Lower lobe of right lung (tissue), 2 donors: ENCODE results near the gene CCDC3. TPM values are rescaled to one million over a fixed set of nuclear protein-coding genes. Genes with fewer than 3 reads are reported as not detected.

ENCODE experiments used
- ATAC-seq, 2 donors: fragments of 200-7000 bp; cut with Tn5 transposase; one replicate each; pipeline ENCODE4 v1.9.1; 2020 to 2022; ENCODE audit warnings: mild to moderate bottlenecking in 2 of 2, moderate library complexity in 2 of 2
- DNase-seq: peaks from one replicate; pipeline ENCODE4 v3.0.0-alpha.2; 2020
- H3K27ac ChIP-seq: fragments of 200-600 bp; one replicate; pipeline ENCODE4 v1.8.0; 2022
- H3K27me3 ChIP-seq: fragments of 200-600 bp; one replicate; pipeline ENCODE4 v1.8.0; 2022; ENCODE audit warnings: low read depth
- H3K36me3 ChIP-seq: fragments of 200-600 bp; one replicate; pipeline ENCODE4 v1.8.0; 2022; ENCODE audit warnings: mild to moderate bottlenecking
- H3K4me1 ChIP-seq: fragments of 200-600 bp; one replicate; pipeline ENCODE4 v1.8.0; 2022
- H3K4me3 ChIP-seq: fragments of 200-600 bp; one replicate; pipeline ENCODE4 v1.8.0; 2022; ENCODE audit warnings: mild to moderate bottlenecking
- H3K9me3 ChIP-seq: fragments of 200-600 bp; one replicate; pipeline ENCODE4 v1.8.0; 2022
- CTCF ChIP-seq: fragments of 200-600 bp; IDR thresholded peaks from one replicate; pipeline ENCODE4 v1.8.0; 2022; ENCODE audit warnings: antibody characterized with exemption, mild to moderate bottlenecking
- intact Hi-C: fragments of 100-400 bp; cut with DNase I; formaldehyde crosslinking; loops from one replicate; pipeline ENCODE4 v1.11.0; 2022
- total RNA-seq: library from RNA; stranded (reverse); fragmentation: NEBNext Ultra II Directional; extraction: Animal tissue kit (Norgen Biotek cat#: 25700); gene quantifications from one replicate; pipeline ENCODE4 v1.2.1, GENCODE V29; 2021
- donor health status: DM: no; HTN: yes; CAD: no; lungs with severe emphysema.

Gene CCDC3
- total RNA-seq, 1 donor from 2014 or later: 10.5 TPM

- Histone ChIP-seq H3K27me3 (no peaks in the 10 kb centered on the region), H3K36me3 (no peaks in the 10 kb centered on the region), H3K4me3 (no peak overlapping the region), H3K9me3 (no peaks in the 10 kb centered on the region), H3K4me1 (no peaks in the 10 kb centered on the region), H3K27ac (no peak overlapping the region)
- no peak for TF ChIP-seq CTCF
- DNase-seq (no peak), ATAC-seq (no peak)
- intact Hi-C loops: no loop called here
Measured at GRCh38 chr10:12938271-12938670, 63.2 kb downstream of the CCDC3 start.

GRCh38 chr10:12937527-12937926 lies 64.0 kb downstream of the CCDC3 start:
- no peaks in the 10 kb centered on the region for H3K36me3 ChIP-seq
- no peak overlapping the region for H3K4me3 ChIP-seq
- H3K27ac ChIP-seq: no peak overlapping the region
- no peak for TF ChIP-seq CTCF
- no peaks in the 10 kb centered on the region for H3K27me3 ChIP-seq
- DNase-seq: no peak
- no peak for ATAC-seq
- H3K9me3 ChIP-seq: no peaks in the 10 kb centered on the region
- intact Hi-C loops: no loop called here
- H3K4me1 ChIP-seq: no peaks in the 10 kb centered on the region

GRCh38 chr10:12934777-12935176 lies 66.7 kb downstream of the CCDC3 start:
- TF ChIP-seq CTCF: no peak
- Histone ChIP-seq H3K4me1 (no peaks in the 10 kb centered on the region), H3K36me3 (no peaks in the 10 kb centered on the region), H3K27me3 (no peaks in the 10 kb centered on the region), H3K27ac (no peak overlapping the region), H3K9me3 (no peaks in the 10 kb centered on the region), H3K4me3 (no peak overlapping the region)
- intact Hi-C loops: no loop called here
- DNase-seq (no peak), ATAC-seq (no peak)

- Histone ChIP-seq H3K4me3 (no peak overlapping the region), H3K27ac (no peak overlapping the region), H3K36me3 (no peaks in the 10 kb centered on the region), H3K27me3 (no peaks in the 10 kb centered on the region), H3K9me3 (no peaks in the 10 kb centered on the region), H3K4me1 (no peaks in the 10 kb centered on the region)
- ATAC-seq (no peak), DNase-seq (no peak)
- no peak for TF ChIP-seq CTCF
- intact Hi-C loops: no loop called here
Measured at GRCh38 chr10:12929381-12929780, 72.1 kb downstream of the CCDC3 start.

- no peak for DNase-seq
- no peaks in the 10 kb centered on the region for H3K36me3 ChIP-seq
- H3K27me3 ChIP-seq: no peaks in the 10 kb centered on the region
- no peaks in the 10 kb centered on the region for H3K9me3 ChIP-seq
- no peak for TF ChIP-seq CTCF
- no peak overlapping the region for H3K27ac ChIP-seq
- no peak for ATAC-seq
- intact Hi-C loops: no loop called here
- H3K4me3 ChIP-seq: no peak overlapping the region
- no peaks in the 10 kb centered on the region for H3K4me1 ChIP-seq
Measured at GRCh38 chr10:12928571-12928970, 72.9 kb downstream of the CCDC3 start.

- no peak overlapping the region for H3K4me3 ChIP-seq
- ATAC-seq (no peak), DNase-seq (no peak)
- no peak overlapping the region for H3K27ac ChIP-seq
- H3K27me3 ChIP-seq: no peaks in the 10 kb centered on the region
- H3K9me3 ChIP-seq: no peaks in the 10 kb centered on the region
- no peaks in the 10 kb centered on the region for H3K4me1 ChIP-seq
- intact Hi-C loops: no loop called here
- TF ChIP-seq CTCF: no peak
- no peaks in the 10 kb centered on the region for H3K36me3 ChIP-seq
Measured at GRCh38 chr10:12927896-12928295, 73.6 kb downstream of the CCDC3 start.
